ENCODE results near the gene HNRNPA1. TPM values are rescaled to one million over a fixed set of nuclear protein-coding genes. Genes with fewer than 3 reads are reported as not detected.
"Not testable (repeated sequence)": the region's sequence is repeated elsewhere in the genome, so short reads cannot be mapped to it uniquely, and the experiment has no call there.

The HNRNPA1 gene
- total RNA-seq, 1 experiment from 2014 or later: 283 TPM

- no peak for DNase-seq (ENCODE audit: low spot score)
These were observed 6.5 kb upstream of the HNRNPA1 start for GRCh38 chr12:54273981-54274380.

DNA sequence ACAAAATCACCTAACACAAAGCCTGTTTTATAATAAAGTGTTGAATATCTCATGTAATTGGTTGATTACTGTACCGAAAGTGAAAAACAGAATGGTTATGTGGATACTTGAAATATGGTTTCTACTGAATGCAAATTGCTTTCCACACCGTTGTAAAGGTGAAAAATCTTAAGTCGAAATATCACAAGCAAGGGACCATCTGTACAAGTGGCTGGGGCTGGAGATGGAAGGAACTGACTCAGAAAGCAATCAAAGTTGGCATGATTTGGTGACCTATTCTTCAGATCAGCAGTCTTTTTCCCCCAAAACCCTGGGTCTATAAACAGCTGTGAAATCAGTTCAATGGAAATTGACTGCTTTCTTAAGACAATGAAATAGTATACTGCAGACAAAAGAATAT lies 4.2 kb upstream of the HNRNPA1 start:
- DNase-seq (ENCODE audit: low spot score): no peak

GRCh38 chr12:54277823-54278276 lies 2.7 kb upstream of the HNRNPA1 start:
- no peak for DNase-seq (ENCODE audit: low spot score)

DNA sequence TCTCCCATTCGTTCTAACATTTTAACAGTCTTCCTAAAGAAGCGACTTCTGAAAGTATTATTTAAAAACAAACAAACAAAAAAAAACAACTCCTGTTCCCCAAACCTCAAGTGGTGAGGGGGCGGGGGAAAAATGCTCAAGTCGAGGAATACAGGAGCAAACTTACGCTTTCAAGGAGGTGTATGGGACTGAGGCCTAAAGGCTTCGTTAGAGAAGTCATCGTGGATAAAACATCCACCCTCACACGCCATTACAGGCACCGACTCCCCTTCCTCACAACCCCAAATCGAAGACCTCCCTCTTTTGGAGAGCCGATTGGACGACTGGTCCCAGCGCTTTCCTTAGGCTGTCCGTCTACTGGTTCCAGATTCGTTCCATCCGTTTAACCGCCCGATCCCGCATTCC lies 1.3 kb upstream of the HNRNPA1 start:
- no peak for DNase-seq (ENCODE audit: low spot score)

DNA sequence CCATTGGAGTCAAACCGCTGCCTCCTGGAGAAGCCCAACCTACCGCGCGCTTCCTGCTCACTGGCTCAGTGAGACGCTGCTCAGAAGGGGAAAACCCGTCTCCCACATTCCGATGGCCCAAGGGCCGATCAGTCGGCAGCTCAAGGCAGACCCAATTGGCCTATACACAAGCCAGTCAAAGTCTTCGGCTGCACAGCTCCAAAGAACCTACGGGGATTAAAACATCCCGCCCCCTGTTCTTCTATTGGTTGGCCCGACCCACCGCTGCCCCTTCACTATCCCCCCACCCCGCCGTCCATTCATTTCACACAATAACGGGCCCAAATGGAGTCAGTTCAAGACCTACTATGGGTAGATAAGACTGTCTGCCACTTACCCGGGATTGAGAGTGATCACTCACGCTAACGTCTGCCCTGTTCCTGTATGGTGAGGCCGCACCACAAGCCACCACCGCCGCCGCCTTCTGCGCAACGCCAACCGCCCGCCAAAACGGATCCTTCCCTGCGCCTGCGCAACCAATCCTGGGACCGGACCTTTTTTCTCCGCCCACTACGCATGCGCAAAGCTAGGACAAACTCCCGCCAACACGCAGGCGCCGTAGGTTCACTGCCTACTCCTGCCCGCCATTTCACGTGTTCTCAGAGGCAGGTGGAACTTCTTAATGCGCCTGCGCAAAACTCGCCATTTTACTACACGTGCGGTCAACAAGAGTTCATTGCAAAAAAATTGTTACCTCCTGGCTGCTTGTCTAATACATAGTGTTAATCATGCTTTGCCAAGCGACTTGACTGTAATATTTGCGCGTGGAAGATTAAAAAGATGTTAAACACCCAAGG lies 676 bp upstream of the HNRNPA1 start, which contains the start of gene CBX5:
CBX5 (minus strand) TSS at position 491 of the 836 bp plus-strand sequence. CDS start 22,472 bp downstream, outside the sequence.
- peak; percentile 100 for DNase-seq (ENCODE audit: low spot score)

GRCh38 chr12:54281261-54281638 lies 724 bp downstream of the HNRNPA1 start:
- DNase-seq (ENCODE audit: low spot score): peak; percentile 44

DNA sequence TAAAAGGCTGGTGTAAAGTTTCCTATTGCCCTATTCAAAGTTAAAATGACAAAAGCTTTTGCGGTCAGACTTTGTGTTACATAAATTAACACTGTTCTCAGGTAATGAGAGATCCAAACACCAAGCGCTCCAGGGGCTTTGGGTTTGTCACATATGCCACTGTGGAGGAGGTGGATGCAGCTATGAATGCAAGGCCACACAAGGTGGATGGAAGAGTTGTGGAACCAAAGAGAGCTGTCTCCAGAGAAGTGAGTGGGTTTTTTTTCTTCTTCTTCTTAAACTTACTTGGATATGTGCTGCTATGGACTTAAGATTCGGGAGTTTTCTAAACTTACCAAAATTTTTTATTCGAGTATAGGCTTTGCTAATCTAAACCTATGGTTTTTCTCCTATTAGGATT lies 1.2 kb downstream of the HNRNPA1 start:
- not testable (repeated sequence) for DNase-seq (ENCODE audit: low spot score)

DNA sequence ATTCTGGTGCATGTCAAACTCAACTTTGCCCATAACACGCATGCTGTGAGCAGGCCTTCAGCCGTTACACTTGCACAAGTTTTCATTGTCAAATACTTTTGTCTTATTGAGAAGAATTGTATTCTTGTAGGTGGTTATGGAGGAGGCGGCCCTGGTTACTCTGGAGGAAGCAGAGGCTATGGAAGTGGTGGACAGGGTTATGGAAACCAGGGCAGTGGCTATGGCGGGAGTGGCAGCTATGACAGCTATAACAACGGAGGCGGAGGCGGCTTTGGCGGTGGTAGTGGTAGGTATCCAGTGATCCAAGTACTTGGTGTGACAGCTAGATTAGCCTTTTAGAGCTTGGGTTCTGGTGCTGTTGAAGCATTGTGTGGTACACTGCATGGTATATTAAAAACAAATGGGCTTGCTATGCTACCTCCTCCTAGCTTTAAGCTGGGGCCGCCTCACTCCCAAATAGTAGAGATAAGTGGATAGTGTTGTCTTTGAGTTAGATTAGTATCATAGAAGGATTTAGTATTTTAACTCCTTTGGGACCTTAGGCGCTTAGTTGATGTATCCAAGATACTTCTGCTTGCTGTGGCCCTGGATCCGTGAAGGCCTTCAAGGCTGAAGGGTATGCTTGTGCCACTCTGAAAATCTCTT lies 2.5 kb downstream of the HNRNPA1 start:
- DNase-seq (ENCODE audit: low spot score): no peak

DNA sequence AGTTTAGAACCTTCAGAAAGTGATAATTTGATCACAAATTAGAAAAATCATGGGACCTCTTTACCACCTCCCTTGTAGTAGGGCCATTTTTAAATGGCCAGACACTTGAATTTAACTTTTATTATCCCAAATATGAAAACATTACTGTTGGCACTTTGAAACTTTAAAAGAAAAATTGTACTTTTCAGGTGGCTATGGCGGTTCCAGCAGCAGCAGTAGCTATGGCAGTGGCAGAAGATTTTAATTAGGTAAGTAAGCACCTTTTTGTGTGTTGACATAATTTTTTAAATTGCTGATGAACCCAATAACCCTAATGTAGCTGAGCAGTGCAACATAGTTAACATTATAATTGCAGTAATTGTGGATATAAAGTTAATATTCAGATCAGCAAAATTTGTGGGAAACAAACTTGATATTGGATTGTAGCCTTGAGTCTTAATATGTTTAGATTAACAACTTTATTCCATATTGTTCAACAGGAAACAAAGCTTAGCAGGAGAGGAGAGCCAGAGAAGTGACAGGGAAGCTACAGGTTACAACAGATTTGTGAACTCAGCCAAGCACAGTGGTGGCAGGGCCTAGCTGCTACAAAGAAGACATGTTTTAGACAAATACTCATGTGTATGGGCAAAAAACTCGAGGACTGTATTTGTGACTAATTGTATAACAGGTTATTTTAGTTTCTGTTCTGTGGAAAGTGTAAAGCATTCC lies 3.7 kb downstream of the HNRNPA1 start:
- not testable (repeated sequence) for DNase-seq (ENCODE audit: low spot score)

DNA sequence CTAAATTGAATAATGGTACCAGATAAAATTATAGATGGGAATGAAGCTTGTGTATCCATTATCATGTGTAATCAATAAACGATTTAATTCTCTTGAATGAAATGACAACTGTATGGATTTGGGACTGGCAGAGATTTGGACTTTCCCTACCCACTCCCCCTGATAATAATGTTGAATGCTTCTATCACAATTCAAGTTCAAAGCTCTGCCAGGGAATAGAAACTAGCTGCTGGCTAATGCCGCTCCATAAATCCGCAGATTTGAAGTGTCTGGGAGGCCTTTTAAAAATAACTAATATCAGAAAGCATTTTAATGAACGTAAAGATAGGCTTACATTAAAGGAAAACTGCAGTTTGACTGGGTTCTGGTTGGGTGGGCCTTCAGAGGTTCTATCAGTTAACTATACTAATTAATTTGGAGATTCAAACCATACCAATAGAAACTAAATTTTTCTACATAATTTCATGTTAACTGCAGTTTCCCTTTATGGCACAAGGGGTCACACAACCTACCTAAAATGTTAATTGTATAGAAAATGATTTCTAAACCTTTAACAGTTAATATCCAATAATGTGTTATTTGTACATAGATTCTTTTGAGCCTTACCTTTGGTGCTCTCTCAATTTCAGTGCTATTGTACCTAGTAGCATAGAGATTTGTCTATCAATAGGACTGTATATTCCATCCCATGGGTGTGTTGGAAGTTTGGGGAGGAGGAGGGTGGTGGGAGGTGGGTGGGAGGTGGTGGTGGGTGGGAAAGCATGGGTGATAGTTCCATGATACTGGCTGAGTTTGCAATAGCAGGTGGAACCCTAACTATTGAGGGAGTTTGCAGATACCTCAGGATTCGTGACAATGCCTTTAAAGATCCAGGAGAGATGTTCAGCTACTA lies 4.9 kb downstream of the HNRNPA1 start:
- no peak for DNase-seq (ENCODE audit: low spot score)

DNA sequence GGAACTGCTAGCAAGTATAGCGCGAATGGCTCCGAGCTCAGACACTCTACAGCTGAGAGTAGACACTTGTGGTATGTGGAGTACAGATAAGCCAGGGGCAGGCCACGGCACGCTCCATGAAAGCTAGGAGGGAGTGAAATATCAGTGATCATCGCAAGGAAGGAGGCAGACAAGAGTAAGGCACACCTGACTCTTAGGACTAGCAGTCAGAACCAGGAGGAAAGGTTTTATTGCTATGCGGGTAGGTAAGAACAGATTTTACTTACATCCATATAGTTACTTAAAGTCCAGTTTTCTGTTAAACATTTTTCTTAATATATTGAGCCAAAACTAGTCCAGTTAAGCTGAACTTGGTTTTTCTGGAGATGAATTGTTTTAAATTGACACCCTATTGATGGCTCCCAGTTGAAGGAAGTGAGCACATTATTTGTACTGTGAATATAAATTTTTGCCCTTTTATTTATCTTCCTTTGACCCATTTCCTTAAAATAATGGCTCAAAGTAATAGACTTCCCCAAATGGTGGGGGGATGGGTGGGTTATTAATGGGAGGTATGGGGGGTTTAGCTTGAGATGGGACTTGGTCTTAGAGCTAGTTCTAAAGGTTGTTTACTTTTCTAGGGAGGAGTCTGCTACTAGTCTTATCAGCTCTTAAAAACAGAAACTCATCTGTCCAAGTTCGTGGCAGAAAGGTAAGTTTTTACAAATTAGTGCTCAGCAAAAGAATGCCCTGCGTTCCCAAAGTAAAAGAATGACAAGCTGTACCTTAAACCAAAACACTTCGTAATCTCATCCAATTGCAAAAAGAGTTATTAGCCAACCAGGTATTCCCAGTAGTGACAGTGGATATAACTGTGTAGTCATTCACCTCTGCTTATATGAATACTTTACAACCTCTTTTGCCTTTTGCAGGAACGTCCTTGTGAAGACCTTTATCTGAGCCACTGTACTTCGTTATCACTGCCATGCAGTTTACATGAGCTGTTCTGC lies 5.8 kb downstream of the HNRNPA1 start:
- peak; percentile 35 for DNase-seq (ENCODE audit: low spot score)

DNA sequence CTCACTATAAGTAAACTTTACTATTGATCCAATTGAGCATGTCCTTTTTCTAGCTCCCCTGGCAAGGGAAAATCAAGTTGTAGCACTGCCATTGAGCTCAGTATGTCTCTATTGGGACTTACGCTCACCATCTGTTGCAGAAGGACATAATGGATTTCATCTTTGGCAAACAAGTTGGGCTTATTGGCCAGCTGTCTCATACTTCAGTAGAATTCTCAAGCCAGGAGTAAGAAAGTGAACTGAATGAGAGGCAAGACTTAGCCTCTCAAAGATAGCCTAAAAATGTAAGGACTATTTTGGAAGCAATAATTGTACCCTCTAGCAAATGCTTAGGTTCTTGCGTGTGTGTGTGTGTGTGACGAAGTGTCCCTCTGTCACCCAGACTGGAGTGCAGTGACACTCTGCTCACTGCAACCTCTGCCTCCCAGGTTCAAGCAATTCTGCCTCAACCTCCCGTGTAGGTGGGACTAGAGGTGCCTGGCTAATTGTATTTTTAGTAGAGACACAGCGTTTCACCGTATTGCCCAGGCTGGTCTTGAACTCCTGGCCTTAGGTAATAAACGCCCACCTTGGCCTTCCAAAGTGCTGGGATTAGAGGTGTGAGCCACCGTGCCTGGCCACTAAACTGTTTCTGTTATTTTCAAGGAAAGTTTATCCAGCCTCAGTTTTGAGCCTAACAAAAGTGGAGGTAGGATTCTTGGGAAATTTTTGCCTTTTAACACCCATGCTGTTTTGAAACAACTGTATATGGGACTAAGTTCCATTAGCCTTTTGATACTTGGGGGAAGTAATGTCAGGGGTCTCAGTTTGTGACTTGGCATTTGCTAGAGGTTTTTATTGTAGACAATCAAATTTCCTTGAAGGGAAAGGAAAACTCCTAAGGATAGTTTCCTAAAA lies 7.0 kb downstream of the HNRNPA1 start:
- DNase-seq (ENCODE audit: low spot score): no peak

- no peak for DNase-seq (ENCODE audit: low spot score)
These were observed 11.8 kb downstream of the HNRNPA1 start for GRCh38 chr12:54292083-54292930.

GRCh38 chr12:54292931-54293241 lies 12.4 kb downstream of the HNRNPA1 start:
- DNase-seq (ENCODE audit: low spot score): no peak

DNA sequence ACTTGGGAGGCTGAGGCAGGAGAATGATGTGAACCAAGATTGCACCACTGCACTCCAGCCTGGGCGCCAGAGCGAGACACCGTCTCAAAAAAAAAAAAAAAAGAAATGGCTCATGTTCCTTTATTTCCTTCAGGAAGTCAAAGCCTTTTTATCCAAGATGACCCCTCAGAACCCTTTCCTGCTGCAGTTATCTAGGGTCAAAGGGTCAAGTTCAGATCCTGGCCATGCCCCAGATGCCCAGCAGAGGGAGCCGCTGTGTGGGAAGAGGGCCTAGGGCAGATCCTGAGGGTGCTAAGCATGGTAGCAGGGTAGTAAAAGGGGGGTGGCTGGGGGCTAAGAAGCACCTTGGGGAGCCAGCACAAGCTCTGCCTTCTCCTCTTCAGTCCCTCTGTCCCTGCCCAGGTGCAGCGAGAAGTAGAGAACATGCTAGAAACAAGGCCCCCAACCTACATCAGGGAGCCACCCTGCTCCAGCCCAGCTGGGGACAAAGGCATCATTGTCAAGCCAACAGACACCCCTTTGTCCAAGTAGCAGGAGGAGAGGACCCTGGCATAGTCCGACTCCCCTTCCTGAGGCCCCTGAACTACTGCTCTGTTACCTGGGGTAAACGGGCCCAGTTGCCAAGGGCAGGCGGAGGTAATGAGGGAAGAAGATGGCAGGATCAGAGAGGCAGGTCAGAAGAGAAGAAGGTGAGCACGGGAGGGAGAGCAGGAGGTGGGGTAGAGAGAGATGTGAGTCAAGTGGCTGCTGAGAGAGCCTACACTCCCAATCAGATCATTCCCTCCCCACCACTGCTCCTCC lies 13.8 kb downstream of the HNRNPA1 start:
- DNase-seq (ENCODE audit: low spot score): peak; percentile 69

- no peak for DNase-seq (ENCODE audit: low spot score)
These were observed 14.5 kb downstream of the HNRNPA1 start for GRCh38 chr12:54294953-54295566.
